GM19324 (cell line): ENCODE data around the gene MAPK14.
A peak's percentile ranks its signal among the peaks of the same experiment; 100 is the strongest.

Experiments used
- ATAC-seq: cut with Tn5 transposase; IDR thresholded peaks from one replicate; pipeline ENCODE4 v1.9.1; 2021; ENCODE audit warnings: mild to moderate bottlenecking, moderate library complexity; ENCODE audit not compliant: unreplicated experiment, low FRiP score

The MAPK14 gene

DNA sequence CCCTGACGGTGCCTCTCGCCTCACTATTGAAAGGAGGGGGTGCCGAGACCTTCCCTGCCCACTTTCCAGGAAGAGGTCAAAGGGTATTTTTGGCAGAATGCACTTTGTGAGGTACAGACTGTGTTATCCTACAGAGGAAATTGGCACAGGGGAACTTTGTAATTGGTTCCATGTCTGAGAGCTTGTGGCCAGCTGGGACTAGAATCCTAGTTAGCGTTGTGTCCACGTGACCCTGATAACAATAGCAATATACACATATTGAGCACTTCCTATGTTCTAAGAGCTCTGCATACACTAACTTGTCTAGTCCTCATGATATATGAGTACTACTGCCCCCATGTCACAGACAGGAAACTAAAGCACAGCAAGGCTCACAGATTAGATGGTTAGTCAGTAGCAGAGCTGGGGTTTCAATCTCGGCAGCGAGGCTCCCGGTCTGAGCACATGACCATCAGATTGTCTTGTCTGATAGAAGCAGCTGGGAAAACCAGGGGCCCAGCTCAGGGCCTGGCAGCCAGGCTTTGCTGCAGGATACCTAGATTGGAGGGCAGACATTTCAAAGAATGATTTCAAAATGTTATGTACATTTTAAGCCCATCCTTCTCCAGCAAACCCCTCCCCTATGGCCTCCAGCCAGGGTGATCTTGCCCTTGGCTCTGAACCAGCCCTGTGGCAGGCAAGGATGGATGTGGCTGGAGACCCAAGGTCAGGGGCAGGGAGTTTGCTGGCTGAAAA lies 104.1 kb downstream of the MAPK14 start:
- peak; percentile 77 for ATAC-seq

DNA sequence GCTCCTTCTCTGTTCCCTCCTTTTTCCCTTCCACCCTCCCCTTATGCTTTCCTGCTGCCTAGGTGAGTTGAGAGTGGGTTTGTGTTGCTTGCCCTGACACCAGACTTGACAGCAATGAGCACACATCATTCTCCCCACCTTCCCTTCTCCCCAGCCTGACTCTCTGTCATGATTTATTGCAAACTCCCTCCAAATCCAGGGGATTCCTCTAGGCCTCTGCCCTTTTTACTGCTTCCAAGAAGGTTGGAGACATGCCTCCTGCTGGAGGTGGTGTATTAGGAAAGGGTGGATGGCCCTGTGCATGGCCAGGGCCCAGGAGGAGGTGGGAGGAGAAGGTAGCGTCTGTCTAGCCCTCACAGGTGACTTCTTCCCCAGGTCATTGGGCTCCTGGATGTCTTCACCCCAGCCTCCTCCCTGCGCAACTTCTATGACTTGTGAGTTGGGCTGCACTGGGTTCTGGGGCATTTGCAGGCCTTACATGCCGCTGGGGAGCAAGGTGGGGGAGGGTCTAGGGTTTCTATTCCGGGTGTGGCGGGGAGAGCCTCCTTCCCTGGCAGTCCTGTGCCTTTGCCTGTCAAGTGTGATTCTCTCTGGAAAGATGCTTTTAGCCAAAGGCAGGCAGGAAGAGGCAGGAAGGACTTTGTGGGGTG lies 104.8 kb downstream of the MAPK14 start:
- ATAC-seq: no peak

DNA sequence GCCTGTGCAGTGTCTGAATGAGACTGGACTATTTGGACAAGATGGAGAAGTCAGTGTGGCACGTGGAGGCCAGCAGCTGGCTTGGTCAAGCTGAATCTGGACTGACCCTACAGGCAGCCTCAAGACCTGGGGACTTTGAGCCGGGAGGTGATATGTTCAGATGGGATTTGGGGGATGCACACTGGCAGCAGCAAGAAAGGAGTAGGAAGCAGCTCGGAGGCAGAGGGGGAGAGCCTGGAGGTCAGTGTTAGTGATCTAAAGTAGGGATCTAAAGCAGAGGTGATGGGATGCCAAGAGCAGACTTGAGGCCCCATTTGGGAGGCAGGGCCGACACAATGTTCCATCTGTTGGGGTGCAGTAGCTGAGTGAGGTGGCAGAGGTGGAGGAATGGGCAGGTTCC lies 105.5 kb downstream of the MAPK14 start:
- ATAC-seq: no peak

DNA sequence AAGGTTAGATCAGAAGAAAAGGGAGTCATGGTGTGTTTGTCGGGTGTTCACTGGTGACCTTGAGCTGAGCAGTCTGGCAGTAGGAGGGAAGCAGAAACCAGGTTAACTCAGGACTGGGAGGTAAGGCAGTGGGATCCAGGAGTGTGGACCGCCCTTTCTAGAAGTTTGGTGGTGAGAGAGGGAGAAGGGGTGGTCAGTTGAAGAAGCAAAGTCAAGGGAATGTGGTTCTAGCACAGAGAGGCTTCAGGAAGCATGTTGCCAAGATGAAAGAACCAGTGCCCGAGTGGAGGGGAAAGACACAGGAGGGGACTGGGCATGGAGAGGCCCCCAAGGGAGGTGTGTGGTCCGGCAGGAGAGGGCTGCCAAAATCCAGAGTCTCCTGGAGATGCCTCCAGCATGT lies 106.3 kb downstream of the MAPK14 start:
- ATAC-seq: no peak

DNA sequence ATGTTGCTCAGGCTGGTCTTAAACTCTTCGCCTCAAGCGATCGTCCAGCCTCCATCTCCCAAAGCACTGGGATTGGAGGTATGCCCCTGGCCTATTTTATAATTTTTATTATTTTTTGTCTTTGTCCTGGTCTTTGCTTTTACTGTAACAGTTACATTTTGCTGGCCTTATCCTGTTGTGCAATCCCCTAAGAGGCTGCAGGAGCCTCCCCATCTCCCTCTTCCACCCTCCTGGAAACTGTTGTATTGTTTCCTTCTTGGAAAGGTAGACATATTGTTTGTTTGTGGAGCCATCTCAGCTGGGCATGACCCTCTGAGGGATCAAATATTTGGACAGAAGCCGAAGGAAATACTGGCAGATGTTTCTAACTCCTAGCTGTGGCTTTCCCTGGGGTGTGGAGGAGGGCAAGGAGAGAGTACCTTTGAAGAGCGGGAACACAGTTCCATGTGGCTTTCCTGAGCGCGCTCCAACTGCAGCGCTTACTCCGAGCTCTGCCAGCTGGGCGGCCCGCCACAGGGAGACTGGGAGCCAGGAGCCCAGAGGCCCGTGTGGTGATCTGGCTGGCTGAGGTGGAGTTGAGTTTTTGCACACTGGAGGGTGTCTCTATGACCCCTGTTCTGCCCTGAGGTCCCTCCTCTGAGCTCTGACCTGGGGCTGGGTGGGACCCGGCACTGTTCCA lies 107.6 kb downstream of the MAPK14 start:
- no peak for ATAC-seq

DNA sequence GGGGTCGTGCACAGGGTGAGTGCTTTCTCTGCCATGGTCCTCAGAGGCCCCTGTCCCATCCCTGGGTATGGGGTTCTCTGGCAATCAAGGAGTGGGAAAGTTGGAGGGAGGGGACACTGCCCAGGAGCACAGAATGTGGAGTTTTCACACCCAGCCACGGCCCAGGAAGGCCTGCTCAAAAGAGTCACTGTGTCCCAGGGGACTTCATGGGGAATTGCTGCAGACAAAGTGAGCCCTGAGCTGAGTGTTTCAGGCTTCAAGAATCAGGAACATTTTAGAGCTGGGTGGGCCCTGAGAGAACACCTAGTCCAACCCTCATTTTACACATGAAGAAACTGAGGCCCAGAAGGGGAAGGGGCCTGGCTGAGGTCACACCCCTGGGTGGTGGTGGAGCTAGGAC lies 108.4 kb downstream of the MAPK14 start:
- no peak for ATAC-seq

DNA sequence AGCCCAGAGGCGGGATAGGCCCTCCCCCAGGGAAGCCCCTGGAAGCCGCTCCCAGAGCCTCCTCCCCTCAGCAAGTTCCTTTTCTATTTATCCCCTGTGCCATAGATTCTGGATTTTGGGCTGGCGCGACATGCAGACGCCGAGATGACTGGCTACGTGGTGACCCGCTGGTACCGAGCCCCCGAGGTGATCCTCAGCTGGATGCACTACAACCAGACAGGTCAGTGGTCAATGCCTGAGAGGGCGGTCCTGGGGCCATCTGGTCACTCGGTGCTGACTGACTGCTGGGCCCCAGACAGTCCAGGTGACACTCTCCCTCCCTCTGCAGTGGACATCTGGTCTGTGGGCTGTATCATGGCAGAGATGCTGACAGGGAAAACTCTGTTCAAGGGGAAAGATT lies 108.9 kb downstream of the MAPK14 start:
- no peak for ATAC-seq

DNA sequence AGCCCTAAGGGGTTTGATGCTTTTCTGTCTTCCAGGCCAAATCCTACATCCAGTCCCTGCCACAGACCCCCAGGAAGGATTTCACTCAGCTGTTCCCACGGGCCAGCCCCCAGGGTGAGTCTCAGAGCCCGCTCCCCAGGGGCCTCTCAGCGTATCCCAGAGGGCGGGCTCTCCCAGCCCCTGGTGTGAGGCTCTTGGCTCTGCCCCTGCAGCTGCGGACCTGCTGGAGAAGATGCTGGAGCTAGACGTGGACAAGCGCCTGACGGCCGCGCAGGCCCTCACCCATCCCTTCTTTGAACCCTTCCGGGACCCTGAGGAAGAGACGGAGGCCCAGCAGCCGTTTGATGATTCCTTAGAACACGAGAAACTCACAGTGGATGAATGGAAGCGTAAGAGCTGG lies 111.1 kb downstream of the MAPK14 start:
- no peak for ATAC-seq

DNA sequence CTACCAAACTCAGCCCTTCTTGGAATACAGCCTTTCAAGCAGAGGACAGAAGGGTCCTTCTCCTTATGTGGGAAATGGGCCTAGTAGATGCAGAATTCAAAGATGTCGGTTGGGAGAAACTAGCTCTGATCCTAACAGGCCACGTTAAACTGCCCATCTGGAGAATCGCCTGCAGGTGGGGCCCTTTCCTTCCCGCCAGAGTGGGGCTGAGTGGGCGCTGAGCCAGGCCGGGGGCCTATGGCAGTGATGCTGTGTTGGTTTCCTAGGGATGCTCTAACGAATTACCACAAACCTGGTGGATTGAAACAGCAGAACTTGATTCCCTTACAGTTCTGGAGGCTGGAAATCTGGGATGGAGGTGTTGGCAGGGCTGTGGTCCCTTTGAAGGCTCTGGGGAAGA lies 111.8 kb downstream of the MAPK14 start:
- ATAC-seq: no peak

DNA sequence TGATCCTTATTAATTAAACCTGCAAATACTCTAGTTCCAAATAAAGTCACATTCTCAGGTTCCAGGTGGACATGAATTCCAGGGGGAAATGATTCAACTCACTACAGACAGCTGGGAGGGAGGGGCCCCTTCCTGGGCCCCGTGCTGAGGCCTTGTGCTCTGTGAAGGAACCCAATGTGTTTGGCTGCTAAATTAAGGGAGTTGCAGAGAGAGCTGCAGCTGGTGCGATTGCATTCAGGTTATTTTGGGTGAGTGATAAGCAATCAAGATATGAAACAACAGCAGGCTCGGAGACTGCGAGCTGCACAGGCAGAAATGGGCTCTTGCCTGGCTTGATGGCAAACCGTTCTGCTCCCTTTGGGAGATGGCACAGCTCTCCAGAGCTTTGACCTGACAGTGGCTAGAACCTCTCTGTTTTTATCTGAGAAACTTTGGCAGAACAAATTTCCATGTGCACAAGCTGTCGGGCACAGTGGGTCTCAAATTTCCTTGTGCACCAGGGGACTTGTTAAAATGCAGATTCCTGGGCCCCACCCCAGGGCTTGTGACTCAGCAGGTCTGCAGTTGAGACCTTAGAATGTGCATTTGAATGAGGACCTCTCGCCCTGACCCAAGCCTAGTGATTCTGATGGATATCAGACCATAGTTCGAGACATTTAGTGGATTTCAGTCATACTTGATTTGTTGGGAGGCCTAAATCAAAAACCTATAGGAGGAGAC lies 112.5 kb downstream of the MAPK14 start:
- ATAC-seq: no peak

DNA sequence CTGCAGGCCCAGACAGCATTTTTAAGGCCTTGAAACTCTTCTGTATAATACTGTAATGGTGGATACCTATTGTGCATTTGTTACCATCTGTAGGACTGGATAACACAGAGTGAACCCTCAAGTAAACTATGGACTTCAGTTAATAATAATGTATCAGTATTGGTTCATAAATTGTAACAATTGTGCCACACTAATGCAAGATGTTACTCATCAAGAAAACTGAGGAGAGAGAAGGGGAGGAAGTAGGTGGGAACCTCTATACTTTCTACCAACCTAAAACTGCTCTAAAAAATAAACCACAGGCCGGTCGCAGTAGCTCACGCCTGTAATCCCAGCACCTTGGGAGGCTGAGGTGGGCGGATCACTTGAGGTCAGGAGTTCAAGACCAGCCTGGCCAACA lies 113.5 kb downstream of the MAPK14 start:
- no peak for ATAC-seq

DNA sequence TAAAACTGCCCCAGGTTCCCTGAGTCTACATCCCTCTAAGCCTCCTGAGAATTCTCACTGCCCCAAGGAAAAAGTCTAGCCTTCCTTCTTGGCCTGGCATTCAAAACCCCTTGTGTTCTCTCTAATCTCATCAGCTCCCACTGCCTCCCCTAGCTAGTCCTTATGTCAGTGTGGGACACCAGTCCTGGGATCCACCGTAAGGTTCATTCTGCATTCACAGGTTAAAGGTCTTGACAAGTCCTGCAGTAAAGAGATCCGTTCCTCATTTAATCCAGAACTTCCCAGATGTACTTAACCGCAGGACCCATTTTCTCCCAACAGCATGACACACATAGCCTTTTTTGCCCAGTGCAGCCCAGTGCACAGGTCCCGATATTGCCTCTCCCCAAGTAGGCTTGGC lies 114.4 kb downstream of the MAPK14 start:
- no peak for ATAC-seq

DNA sequence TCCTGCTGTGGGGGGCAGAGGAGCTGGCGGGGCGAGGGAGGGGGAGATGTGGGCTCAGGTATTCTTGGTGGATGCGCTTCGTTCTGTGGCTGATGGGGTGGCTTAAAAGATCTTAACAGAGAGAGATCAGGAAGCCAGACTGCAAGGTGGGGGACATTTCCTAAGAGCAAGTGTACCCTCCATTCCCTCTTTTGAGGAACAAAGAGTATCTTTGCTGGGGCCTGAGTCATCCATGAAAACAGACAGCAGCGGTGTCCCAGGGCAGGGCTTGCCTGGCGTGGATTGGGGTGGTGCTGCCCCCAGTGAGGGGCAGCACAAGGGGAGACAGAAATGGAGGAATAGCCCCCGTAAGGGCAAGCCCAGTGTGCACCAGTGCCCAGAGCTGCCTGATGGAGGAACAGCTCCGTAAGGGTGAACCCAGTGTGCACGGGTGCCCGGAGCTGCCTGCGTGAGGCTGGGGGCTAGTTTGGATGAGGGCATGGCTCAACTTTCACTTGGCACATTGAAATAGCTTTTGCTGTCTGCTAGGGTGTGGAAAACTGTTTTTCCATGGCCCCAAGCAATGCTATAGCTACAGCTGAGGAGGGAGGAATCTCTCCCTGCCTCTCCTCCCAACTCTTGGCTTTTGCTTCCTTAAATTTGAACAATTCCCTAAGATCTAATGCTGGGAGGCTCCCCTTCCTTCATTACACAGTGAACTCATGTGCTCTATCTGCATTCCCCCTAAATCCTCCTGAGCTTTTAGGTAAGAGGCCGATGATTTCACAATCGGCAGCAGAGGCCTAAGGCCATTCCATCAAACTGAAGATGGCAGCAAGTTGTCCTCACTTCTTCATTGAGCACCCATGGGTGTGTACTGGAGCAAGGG lies 115.6 kb downstream of the MAPK14 start:
- no peak for ATAC-seq

DNA sequence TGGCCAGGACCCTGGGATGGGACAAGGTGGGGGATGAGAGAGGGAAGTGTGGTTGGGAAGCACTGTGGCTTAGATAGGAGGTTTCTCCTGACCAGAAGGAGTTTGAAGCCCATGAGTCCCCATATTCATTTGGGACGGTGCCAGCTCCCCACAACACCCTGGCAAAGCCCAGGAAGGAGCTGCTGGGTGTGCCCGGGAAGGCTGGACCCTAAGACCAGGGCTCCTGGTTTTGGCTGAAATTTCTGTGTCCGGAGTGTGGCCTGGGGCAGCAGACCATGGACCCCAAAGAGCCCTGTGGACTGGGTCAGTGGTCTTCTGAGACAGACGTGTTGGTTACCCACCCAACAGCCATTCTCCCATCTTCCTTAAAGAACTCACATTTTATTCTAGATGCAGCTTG lies 117.9 kb downstream of the MAPK14 start:
- no peak for ATAC-seq

DNA sequence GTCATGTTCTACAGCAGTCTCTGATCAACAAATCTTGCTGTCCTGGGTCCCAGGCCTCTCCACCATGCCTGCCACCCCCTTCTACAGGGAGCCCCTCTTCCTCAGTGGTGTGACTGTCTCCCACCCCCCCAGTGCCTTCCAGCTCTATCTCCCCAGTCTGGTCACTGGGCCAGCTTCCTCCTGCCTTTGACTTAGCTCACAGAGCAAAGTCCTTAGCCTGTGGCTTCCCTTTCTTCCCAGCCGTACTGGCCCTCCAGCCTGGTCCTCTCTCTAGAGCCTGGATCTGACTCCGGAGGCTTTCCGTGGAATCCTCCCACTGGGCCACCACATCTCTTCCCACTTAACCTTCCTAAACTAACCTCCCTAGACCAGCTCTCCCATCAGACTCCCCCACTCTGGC lies 119.7 kb downstream of the MAPK14 start:
- ATAC-seq: no peak

DNA sequence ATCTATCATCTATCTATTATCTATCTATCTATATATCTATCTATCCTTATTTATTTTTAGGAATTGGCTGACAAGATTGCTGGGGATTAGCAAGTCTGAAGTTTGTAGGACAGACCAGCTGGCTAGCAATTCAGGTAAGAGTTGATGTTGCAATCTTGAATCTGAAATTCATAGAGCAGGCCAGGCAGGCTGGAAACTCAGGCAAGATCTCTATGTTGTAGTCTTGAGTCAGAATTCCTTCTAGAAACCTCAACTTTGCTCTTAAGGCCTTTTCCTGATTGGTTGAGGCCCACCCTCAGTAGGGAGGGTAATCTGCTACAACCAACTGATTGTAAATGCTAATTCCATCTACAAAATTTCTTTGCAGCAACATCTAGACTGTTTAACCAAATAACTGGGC lies 121.9 kb downstream of the MAPK14 start:
- no peak for ATAC-seq

DNA sequence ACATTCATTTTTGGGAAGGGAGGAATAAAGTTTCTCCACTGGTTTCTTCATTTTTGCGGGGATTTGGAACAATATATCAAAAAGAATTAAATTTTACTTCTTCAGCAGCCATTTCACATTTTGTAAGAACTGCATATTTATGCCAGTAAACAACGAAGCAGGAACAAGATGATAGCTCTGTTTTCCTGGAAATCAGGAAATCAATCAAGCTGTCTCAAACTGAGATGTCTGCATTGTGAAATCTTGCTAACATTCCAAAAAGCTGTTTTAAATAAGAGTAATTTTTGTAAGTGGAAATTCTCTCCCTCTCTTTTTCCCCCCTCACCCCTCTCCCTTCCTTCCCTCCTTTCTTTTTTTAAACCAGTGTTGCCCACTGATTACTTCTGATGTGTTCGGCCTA lies 122.7 kb downstream of the MAPK14 start:
- ATAC-seq: no peak

DNA sequence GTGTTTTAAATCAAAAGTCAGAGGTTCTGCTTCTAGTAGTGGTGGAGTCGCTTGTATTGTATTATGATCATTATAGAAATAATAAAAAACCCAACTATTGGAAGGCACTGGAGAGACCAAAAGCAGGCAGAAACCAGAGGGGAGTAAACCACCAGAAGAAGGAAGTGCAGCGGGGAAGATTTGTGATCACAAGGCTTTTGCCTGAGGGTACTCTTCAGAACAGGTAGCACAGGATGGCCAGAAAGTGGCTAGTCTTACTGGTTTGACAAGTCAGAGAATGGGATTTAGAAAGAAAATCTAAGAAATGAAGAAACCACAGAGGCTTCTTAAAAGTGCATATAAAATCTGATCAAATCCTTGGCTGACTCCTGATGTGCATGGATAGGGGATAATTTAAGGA lies 126.7 kb downstream of the MAPK14 start:
- ATAC-seq: no peak

DNA sequence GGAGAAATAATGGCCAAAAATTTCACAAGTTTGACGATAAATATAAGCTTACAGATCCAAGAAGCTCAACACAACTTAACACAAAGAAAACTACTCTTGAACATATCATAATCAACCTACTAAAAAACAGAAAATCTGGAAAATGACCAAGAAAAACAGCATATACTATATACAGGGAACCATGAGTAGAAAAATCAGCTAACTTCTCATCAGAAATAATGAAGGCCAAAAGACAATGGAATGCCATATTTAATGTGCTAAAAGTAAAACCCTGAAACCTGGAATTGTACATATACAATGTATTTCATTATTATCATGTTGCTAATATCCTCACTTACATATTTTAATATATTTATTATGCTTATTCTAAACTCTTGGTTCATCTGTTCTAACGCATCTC lies 128.1 kb downstream of the MAPK14 start:
- no peak for ATAC-seq

DNA sequence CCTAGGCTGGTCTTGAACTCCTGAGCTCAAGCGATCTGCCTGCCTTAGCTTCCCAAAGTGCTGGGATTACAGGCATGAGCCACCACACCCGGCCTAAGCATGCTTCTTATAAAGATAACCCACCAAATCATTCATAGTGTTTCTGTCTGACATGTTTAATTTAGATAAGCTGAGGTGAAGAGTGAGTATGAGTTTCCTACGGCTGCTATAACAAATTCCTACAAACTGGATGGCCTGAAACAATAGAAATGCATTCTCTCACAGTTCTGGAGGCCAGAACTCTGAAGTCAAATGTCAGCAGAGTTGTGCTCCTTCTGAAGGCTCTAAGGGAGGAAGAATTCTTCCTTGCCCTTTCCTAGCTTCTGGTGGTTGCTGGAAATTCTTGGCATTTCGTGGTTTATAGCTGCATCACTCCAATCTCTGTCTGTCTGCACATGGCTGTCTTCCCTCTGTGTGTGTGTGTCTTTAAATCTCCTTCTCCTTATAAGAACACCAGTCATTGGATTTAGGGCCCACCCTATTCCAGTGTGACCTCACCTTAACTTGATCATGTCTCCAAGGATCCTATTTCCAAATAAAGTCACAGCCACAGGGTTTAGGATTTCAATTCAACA lies 132.6 kb downstream of the MAPK14 start:
- ATAC-seq: no peak
